Fibroblast of villous mesenchyme (primary cell): ENCODE measurements around the gene PIH1D2. TPM values are rescaled to one million over a fixed set of nuclear protein-coding genes. Genes with fewer than 3 reads are reported as not detected.
A peak's percentile ranks its signal among the peaks of the same experiment; 100 is the strongest.

Experiments
- DNase-seq: peaks from one replicate; pipeline ENCODE4 v3.0.0-alpha.2; 2010; ENCODE audit warnings: low read depth
- H3K4me3 ChIP-seq: 2 replicates; pipeline ENCODE4 v1.5.1; 2011; ENCODE audit warnings: low read depth, mild to moderate bottlenecking, low read length
- small RNA-seq: library from RNA; depleted of rRNA; stranded (forward); fragments of <200 nt; gene quantifications from one replicate; pipeline ENCODE3, GENCODE V24; 2012
- total RNA-seq: library from RNA; depleted of rRNA; stranded (reverse); fragments of >200 nt; gene quantifications from 2 replicates; pipeline ENCODE4 v1.2.3, GENCODE V29; 2012
- TF ChIP-seq, protein P1 (sequence below): IDR thresholded peaks from 2 replicates; pipeline ENCODE4 v1.5.1; 2012; ENCODE audit warnings: low read depth, mild to moderate bottlenecking, low read length; ENCODE audit not compliant: insufficient read depth

Gene PIH1D2
- total RNA-seq, 1 donor = 1.3 TPM

DNA sequence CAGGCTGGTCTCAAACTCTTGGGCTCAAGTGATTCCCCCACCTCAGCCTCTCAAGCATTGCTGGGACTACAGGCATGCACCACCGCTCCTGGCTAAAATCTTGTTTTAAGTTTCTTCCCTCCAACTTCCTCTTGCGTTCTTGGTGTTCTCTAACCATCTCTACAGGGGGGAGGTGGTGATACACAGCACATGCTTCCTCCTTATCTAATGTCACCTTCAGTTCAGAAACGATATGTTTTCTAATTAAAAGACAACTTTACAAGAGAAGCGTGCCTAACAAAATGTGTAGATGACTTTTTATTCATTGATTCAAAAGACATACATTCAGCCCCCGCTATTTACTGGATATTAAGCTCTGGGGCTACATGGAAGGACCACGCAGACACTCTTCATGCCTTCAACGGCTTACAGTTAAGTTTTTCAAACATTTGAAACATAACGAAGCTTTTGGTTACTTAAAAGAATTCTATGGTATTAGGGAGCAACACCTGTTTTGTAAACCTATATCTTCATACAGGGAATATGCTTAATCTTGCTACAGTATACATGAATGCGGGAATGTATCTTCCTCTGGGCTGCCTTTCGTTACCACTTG is 49.5 kb downstream of the PIH1D2 start:
- no peak for DNase-seq
- H3K4me3 ChIP-seq = peak overlapping the region; percentile 83
- TF ChIP-seq, protein P1, sequence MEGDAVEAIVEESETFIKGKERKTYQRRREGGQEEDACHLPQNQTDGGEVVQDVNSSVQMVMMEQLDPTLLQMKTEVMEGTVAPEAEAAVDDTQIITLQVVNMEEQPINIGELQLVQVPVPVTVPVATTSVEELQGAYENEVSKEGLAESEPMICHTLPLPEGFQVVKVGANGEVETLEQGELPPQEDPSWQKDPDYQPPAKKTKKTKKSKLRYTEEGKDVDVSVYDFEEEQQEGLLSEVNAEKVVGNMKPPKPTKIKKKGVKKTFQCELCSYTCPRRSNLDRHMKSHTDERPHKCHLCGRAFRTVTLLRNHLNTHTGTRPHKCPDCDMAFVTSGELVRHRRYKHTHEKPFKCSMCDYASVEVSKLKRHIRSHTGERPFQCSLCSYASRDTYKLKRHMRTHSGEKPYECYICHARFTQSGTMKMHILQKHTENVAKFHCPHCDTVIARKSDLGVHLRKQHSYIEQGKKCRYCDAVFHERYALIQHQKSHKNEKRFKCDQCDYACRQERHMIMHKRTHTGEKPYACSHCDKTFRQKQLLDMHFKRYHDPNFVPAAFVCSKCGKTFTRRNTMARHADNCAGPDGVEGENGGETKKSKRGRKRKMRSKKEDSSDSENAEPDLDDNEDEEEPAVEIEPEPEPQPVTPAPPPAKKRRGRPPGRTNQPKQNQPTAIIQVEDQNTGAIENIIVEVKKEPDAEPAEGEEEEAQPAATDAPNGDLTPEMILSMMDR = no peak

- TF ChIP-seq, protein P1 = no peak
- no peak overlapping the region for H3K4me3 ChIP-seq
- DNase-seq = no peak
Measured at GRCh38 chr11:112023104-112023503, 50.7 kb downstream of the PIH1D2 start.

DNA sequence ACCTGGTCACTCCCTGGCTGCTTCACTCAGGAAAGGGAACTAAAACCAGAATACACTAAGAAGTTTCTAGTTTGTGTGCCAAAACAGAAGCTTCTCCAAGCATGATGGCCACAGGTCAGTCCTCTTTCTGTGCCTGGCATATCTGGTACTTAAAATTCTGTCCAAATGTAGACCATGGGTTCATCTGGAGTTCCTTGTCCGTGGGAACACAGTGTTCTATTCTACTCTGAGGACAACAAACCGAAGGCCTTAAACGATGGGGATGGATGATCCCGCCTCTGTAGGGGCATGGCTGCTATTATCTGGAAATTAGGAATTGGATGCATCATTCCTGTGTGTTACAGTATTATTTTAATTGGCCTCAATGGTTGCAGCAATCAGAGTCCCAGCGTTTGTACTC is 54.8 kb downstream of the PIH1D2 start:
- TF ChIP-seq, protein P1 = no peak
- H3K4me3 ChIP-seq = no peak overlapping the region
- DNase-seq = no peak

Small RNA genes within 50 kb of the gene (small RNA-seq; reads per million reads assigned to genes)
- gene AP000907.3 (not detected), gene RNU6-893P (not detected)

Other genes starting within 250 kb of the PIH1D2 start
- 35.8 and 49.7 TPM in 2 replicates for gene ALG9, start 202.4 kb downstream of the PIH1D2 start, total RNA-seq
- gene FDXACB1, start 194.9 kb downstream of the PIH1D2 start, total RNA-seq = 2.3 and 4.3 TPM in 2 replicates
- 4.3 and 7.7 TPM in 2 replicates for gene CFAP68, start 194.5 kb downstream of the PIH1D2 start, total RNA-seq
- gene CRYAB, start 162.2 kb downstream of the PIH1D2 start, total RNA-seq = 11.0 and 20.7 TPM in 2 replicates
- 0.43 and 0.64 TPM in 2 replicates for gene HSPB2, start 161.3 kb downstream of the PIH1D2 start, total RNA-seq
- gene C11orf52, start 155.1 kb downstream of the PIH1D2 start, total RNA-seq = 0.32 and 0.86 TPM in 2 replicates
- 27.1 and 30.2 TPM in 2 replicates for gene DIXDC1, start 136.7 kb downstream of the PIH1D2 start, total RNA-seq
- gene DLAT, start 48.6 kb downstream of the PIH1D2 start, total RNA-seq = 49.6 and 56.6 TPM in 2 replicates
- gene NKAPD1, start 282 bp upstream of the PIH1D2 start, total RNA-seq = 20.6 and 30.7 TPM in 2 replicates
- 57.0 and 64.3 TPM in 2 replicates for gene TIMM8B, start 12.7 kb upstream of the PIH1D2 start, total RNA-seq
- 121 and 140 TPM in 2 replicates for gene SDHD, start 12.9 kb upstream of the PIH1D2 start, total RNA-seq
- gene IL18, start 90.1 kb upstream of the PIH1D2 start, total RNA-seq = 1.6 and 2.2 TPM in 2 replicates
- gene TEX12, start 93.4 kb upstream of the PIH1D2 start, total RNA-seq = 0.32 TPM in 1 of 2 replicates, not detected in the other
- 0.97 and 3.0 TPM in 2 replicates for gene BCO2, start 101.5 kb upstream of the PIH1D2 start, total RNA-seq
- 59.9 and 67.8 TPM in 2 replicates for gene PTS, start 152.4 kb upstream of the PIH1D2 start, total RNA-seq
- not detected in 2 replicates for gene PLET1, start 186.8 kb upstream of the PIH1D2 start, total RNA-seq